ENCODE data around the gene AQP7.

DNA sequence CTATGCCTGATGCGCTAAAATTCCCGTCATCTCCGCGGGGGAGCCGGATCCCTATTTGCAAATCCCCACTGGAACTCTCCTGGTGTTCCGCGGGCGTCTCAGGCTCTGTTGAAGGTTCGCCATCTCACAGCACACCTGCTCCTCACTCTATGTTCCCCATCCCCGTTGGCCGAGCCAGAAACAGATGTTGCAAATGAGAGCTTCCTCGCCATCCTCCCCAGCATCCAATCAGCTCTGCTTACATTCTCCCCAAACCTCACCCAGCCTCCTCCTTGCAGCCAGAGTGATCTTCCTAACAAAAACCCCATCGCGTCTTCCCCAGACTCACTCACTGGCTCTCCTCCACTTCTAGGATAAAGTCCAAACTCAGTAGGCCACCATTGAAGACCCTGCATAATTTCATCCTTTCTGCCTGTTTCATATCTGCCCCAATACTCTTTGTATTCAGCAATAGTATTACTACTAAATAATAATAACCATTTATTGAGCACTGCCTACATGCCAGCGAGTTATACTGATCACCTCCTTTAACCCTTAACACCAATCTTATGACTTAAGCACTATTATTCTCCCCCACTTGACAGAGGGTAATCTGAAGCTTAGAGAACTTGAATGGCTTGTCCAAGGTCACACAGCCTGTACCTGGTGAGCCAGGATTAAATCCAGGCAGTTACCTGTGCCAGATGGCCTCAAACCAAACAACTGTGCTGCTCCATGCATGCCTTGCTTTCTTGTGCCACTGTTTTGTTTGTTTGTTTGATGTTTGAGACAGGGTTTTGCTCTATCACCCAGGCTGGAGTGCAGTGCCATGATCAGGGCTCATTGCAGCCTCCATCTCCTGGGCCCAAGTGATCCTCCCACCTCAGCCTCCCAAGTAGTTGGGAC lies 14.0 kb downstream of the AQP7 start:
- TF ChIP-seq POLR2A (IDR thresholded peaks at IDR 0.05) (no peak), POLR2AphosphoS5 (IDR thresholded peaks at IDR 0.05) (no peak)
- TF ChIP-seq, protein P1, sequence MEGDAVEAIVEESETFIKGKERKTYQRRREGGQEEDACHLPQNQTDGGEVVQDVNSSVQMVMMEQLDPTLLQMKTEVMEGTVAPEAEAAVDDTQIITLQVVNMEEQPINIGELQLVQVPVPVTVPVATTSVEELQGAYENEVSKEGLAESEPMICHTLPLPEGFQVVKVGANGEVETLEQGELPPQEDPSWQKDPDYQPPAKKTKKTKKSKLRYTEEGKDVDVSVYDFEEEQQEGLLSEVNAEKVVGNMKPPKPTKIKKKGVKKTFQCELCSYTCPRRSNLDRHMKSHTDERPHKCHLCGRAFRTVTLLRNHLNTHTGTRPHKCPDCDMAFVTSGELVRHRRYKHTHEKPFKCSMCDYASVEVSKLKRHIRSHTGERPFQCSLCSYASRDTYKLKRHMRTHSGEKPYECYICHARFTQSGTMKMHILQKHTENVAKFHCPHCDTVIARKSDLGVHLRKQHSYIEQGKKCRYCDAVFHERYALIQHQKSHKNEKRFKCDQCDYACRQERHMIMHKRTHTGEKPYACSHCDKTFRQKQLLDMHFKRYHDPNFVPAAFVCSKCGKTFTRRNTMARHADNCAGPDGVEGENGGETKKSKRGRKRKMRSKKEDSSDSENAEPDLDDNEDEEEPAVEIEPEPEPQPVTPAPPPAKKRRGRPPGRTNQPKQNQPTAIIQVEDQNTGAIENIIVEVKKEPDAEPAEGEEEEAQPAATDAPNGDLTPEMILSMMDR (IDR thresholded peaks at IDR 0.05): no peak
